T-cell (primary cell): ENCODE data around the gene TMEM240. TPM values are rescaled to one million over a fixed set of nuclear protein-coding genes. Genes with fewer than 3 reads are reported as not detected.
"Not testable (repeated sequence)": the region's sequence is repeated elsewhere in the genome, so short reads cannot be mapped to it uniquely, and the experiment has no call there.

Experiments used
- ATAC-seq, 4 experiments: fragments of 200-7000 bp in 3 of 4; fragments of 150-1000 bp in 1 of 4; cut with Tn5 transposase; replicated peaks in 1 of 4; 1 replicate in 3 of 4; 2 replicates in 1 of 4; pipeline ENCODE4 v1.10.0; 2021; ENCODE audit warnings: moderate library complexity in 3 of 4, mild to moderate bottlenecking in 2 of 4, moderate number of reproducible peaks in 1 of 4
- CTCF ChIA-PET, 2 donors: fragments of 300-600 bp; sonication (Branson Sonifier 250); formaldehyde crosslinking; loops; one replicate each; lab custom pipeline; 2022; ENCODE audit warnings: antibody characterized with exemption in 2 of 2; lab: Charles Lee
- POLR2A ChIA-PET, 2 donors: fragments of 300-600 bp; sonication (Branson Sonifier 250); formaldehyde crosslinking; loops; one replicate each; lab custom pipeline; 2022; ENCODE audit warnings: antibody characterized with exemption in 2 of 2; lab: Charles Lee
- DNase-seq, 35 experiments: peaks; one replicate each; pipeline versions ENCODE4 v3.0.0 to v3.0.0-alpha.2; 2013 to 2023
- H3K27ac ChIP-seq: one replicate; pipeline ENCODE4 v1.5.1; 2013; ENCODE audit warnings: low read length
- H3K27me3 ChIP-seq, 2 experiments: replicated peaks in 1 of 2; 1 replicate in 1 of 2; 2 replicates in 1 of 2; pipeline versions ENCODE4 v1.6.1 to v1.7.0; 2013; ENCODE audit warnings: low read length in 1 of 2, mixed read lengths in 1 of 2; ENCODE audit not compliant: control insufficient read depth in 2 of 2, insufficient read depth in 2 of 2; ENCODE audit errors: extremely low read depth in 1 of 2
- H3K36me3 ChIP-seq, 2 donors: 1 replicate in 1 of 2; 2 replicates in 1 of 2; pipeline versions ENCODE4 v1.6.1 to v1.7.0; 2013; ENCODE audit warnings: low read length in 1 of 2; ENCODE audit not compliant: control insufficient read depth in 2 of 2, insufficient read depth in 1 of 2; ENCODE audit errors: extremely low read depth in 1 of 2
- H3K4me1 ChIP-seq, 2 experiments: 1 replicate in 1 of 2; 2 replicates in 1 of 2; pipeline versions ENCODE4 v1.6.1 to v1.7.0; 2013; ENCODE audit warnings: low read length in 2 of 2, mixed read lengths in 1 of 2; ENCODE audit not compliant: insufficient read depth in 2 of 2, control insufficient read depth in 1 of 2; ENCODE audit errors: extremely low read depth in 1 of 2
- H3K4me3 ChIP-seq, 2 donors: 1 replicate in 1 of 2; 2 replicates in 1 of 2; pipeline versions ENCODE4 v1.5.1 to v1.7.0; 2013; ENCODE audit warnings: mild to moderate bottlenecking in 2 of 2, low read length in 1 of 2, moderate library complexity in 1 of 2; ENCODE audit not compliant: control insufficient read depth in 1 of 2; ENCODE audit errors: extremely low read depth in 1 of 2
- H3K9me3 ChIP-seq: 2 replicates; pipeline ENCODE4 v1.7.0; 2013
- H3K27ac Mint-ChIP-seq, 2 donors: one replicate each; pipeline ENCODE4 v1.8.0; 2020 to 2021; ENCODE audit warnings: mild to moderate bottlenecking in 2 of 2, mixed read lengths in 2 of 2
- H3K27me3 Mint-ChIP-seq, 2 donors: one replicate each; pipeline ENCODE4 v1.8.0; 2021 to 2022; ENCODE audit warnings: mixed read lengths in 2 of 2
- H3K36me3 Mint-ChIP-seq: one replicate; pipeline ENCODE4 v1.8.0; 2021; ENCODE audit warnings: mixed read lengths
- H3K4me1 Mint-ChIP-seq, 3 donors: one replicate each; pipeline ENCODE4 v1.8.0; 2020 to 2022; ENCODE audit warnings: mixed read lengths in 3 of 3, mild to moderate bottlenecking in 1 of 3
- H3K4me3 Mint-ChIP-seq, 3 donors: one replicate each; pipeline ENCODE4 v1.8.0; 2020 to 2022; ENCODE audit warnings: mild to moderate bottlenecking in 3 of 3, mixed read lengths in 3 of 3, moderate library complexity in 3 of 3
- H3K9me3 Mint-ChIP-seq, 3 donors: one replicate each; pipeline ENCODE4 v1.8.0; 2020 to 2022; ENCODE audit warnings: mixed read lengths in 3 of 3
- WGBS: methylation state at CpG from one replicate; pipeline ENCODE4 v1.1.5; 2013; ENCODE audit warnings: missing lambda C conversion rate; ENCODE audit not compliant: insufficient coverage; 5-methylcytosine and 5-hydroxymethylcytosine counted together
- total RNA-seq, 35 experiments: library from RNA in 6 of 35; stranded (reverse) in 6 of 35; fragments of 120-200 nt in 1 of 35; gene quantifications; one replicate each; pipeline versions ENCODE4 v1.2.1 to v1.2.4 and lab custom pipeline; 2013 to 2026

The TMEM240 gene
- total RNA-seq, 5 donors from 2014 or later (not counting 1 experiment from before 2014, with no cell fraction given), result 1.0 to 3.1 (median 1.4) TPM

DNA sequence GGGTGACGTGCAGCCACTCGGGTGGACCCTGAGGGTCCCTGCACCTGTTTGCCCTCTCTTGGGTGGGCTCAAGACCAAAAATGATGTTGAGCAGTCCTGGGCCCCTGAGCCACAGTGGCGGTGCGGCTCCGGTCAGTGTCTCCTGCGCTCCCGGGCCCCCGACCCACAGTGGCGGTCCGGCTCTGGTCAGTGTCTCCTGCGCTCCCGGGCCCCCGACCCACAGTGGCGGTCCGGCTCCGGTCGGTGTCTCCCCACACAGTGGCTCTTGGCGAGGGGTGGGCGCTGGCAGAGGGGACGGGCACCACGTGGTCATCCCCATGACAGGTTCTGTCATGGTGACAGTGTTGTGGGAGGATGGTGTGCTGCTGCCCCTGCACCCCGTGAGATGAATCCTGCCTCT, 46.1 kb downstream of the TMEM240 start:
- POLR2A ChIA-PET, H3K9me3 Mint-ChIP-seq, DNase-seq, H3K4me3 ChIP-seq, H3K27me3 Mint-ChIP-seq, H3K27ac Mint-ChIP-seq, H3K9me3 ChIP-seq, H3K27me3 ChIP-seq, H3K4me1 Mint-ChIP-seq, H3K4me1 ChIP-seq, H3K27ac ChIP-seq, ATAC-seq, H3K4me3 Mint-ChIP-seq, CTCF ChIA-PET: not testable (repeated sequence)
- WGBS, result 94% methylated on average over 12 of the region's 22 CpGs
- peaks cover 21 to 25% of the 10 kb centered on the region in 2 donors for H3K36me3 ChIP-seq
- H3K36me3 Mint-ChIP-seq, result peaks cover 42% of the 10 kb centered on the region

- Histone ChIP-seq H3K27me3 (no peaks in the 10 kb centered on the region), H3K9me3 (no peaks in the 10 kb centered on the region), H3K4me3 (no peak overlapping the region), H3K27ac (no peak overlapping the region), H3K36me3 (peaks cover 21 to 39% of the 10 kb centered on the region in 2 donors), H3K4me1 (no peaks in the 10 kb centered on the region)
- H3K4me1 Mint-ChIP-seq, result no peaks in the 10 kb centered on the region
- WGBS, result over 99% methylated on average over 8 of the region's 10 CpGs
- ATAC-seq (no peak), DNase-seq (no peak)
- H3K36me3 Mint-ChIP-seq, result peaks cover 42% of the 10 kb centered on the region
- no peak overlapping the region for H3K4me3 Mint-ChIP-seq
- ChIA-PET CTCF (no interaction called here), POLR2A (no interaction called here)
- peaks cover 0 to 8% (median 0%) of the 10 kb centered on the region in 3 donors for H3K9me3 Mint-ChIP-seq
- no peaks in the 10 kb centered on the region for H3K27me3 Mint-ChIP-seq
- H3K27ac Mint-ChIP-seq, result no peak overlapping the region
Measured at GRCh38 chr1:1491601-1492000, 48.8 kb downstream of the TMEM240 start.

GRCh38 chr1:1490633-1491230, 49.7 kb downstream of the TMEM240 start:
- peaks cover 42% of the 10 kb centered on the region for H3K36me3 Mint-ChIP-seq

GRCh38 chr1:1489861-1490260, 50.6 kb downstream of the TMEM240 start:
- H3K36me3 ChIP-seq, result peaks cover 17 to 33% of the 10 kb centered on the region in 2 donors
- Mint-ChIP-seq H3K4me3 (no peak overlapping the region), H3K27ac (no peak overlapping the region), H3K4me1 (no peaks in the 10 kb centered on the region), H3K9me3 (peaks cover 0 to 8% (median 0%) of the 10 kb centered on the region in 3 donors), H3K27me3 (no peaks in the 10 kb centered on the region), H3K36me3 (peaks cover 39% of the 10 kb centered on the region)
- no peaks in the 10 kb centered on the region for H3K27me3 ChIP-seq
- DNase-seq, result no peak
- no peak overlapping the region for H3K27ac ChIP-seq
- H3K4me1 ChIP-seq, result no peaks in the 10 kb centered on the region
- WGBS, result 93% methylated on average over 16 of the region's 19 CpGs
- H3K9me3 ChIP-seq, result no peaks in the 10 kb centered on the region
- CTCF ChIA-PET, result no interaction called here
- ATAC-seq, result no peak
- H3K4me3 ChIP-seq, result no peak overlapping the region
- POLR2A ChIA-PET, result no interaction called here

More at GRCh38 chr1:1490633-1491230, 49.7 kb downstream of the TMEM240 start:
- H3K9me3 ChIP-seq, result no peaks in the 10 kb centered on the region
- WGBS, result 98% methylated on average over 14 of the region's 25 CpGs
- no peaks in the 10 kb centered on the region for H3K27me3 ChIP-seq
- no peak overlapping the region for H3K27ac ChIP-seq
- ChIA-PET CTCF (no interaction called here), POLR2A (no interaction called here)
- no peak for ATAC-seq
- H3K9me3 Mint-ChIP-seq, result peaks cover 0 to 8% (median 0%) of the 10 kb centered on the region in 3 donors
- no peak overlapping the region for H3K4me3 Mint-ChIP-seq
- no peak for DNase-seq
- H3K4me1 Mint-ChIP-seq, result no peaks in the 10 kb centered on the region
- H3K27ac Mint-ChIP-seq, result no peak overlapping the region
- no peaks in the 10 kb centered on the region for H3K4me1 ChIP-seq
- no peak overlapping the region for H3K4me3 ChIP-seq
- H3K27me3 Mint-ChIP-seq, result no peaks in the 10 kb centered on the region
- peaks cover 21 to 37% of the 10 kb centered on the region in 2 donors for H3K36me3 ChIP-seq

GRCh38 chr1:1489231-1489630, 51.2 kb downstream of the TMEM240 start:
- H3K36me3 Mint-ChIP-seq, result peaks cover 34% of the 10 kb centered on the region
- no peaks in the 10 kb centered on the region for H3K4me1 ChIP-seq
- ChIA-PET CTCF (no interaction called here), POLR2A (no interaction called here)
- H3K27ac ChIP-seq, result no peak overlapping the region
- H3K27ac Mint-ChIP-seq, result no peak overlapping the region
- WGBS, result 98% methylated on average over 15 of the region's 16 CpGs
- no peak for ATAC-seq
- no peaks in the 10 kb centered on the region for H3K9me3 ChIP-seq
- no peaks in the 10 kb centered on the region for H3K4me1 Mint-ChIP-seq
- H3K4me3 ChIP-seq, result no peak overlapping the region
- H3K9me3 Mint-ChIP-seq, result peaks cover 0 to 8% (median 0%) of the 10 kb centered on the region in 3 donors
- H3K4me3 Mint-ChIP-seq, result no peak overlapping the region
- no peaks in the 10 kb centered on the region for H3K27me3 Mint-ChIP-seq
- DNase-seq, result no peak
- no peaks in the 10 kb centered on the region for H3K27me3 ChIP-seq
- peaks cover 17 to 36% of the 10 kb centered on the region in 2 donors for H3K36me3 ChIP-seq

DNA sequence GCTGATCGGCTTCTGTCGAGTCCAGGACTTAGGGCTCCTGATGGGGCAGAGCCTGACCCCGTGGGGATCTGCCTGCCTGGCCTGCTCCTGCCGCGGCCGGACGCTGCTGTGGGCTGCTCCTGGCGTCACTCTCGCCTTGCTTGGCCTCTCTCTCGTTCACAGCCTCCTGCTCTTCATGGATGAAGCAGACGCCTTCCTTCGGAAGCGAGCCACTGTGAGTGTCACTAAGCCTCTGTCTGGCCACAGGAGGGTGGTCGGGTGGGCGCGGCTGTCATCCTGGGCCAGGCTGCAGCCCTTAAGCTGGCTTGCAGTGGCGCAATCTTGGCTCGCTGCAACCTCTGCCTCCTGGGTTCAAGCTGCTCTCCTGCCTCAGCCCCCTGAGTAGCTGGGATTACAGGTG, 52.7 kb downstream of the TMEM240 start:
- DNase-seq (no peak), ATAC-seq (no peak)
- CTCF ChIA-PET, result no interaction called here
- H3K4me1 Mint-ChIP-seq, result no peaks in the 10 kb centered on the region
- POLR2A ChIA-PET, result no interaction called here
- H3K9me3 ChIP-seq, result no peaks in the 10 kb centered on the region
- H3K4me3 Mint-ChIP-seq, result no peak overlapping the region
- H3K27ac ChIP-seq, result no peak overlapping the region
- peaks cover 22 to 46% of the 10 kb centered on the region in 2 donors for H3K36me3 ChIP-seq
- H3K9me3 Mint-ChIP-seq, result no peaks in the 10 kb centered on the region
- peaks cover 23% of the 10 kb centered on the region for H3K36me3 Mint-ChIP-seq
- 98% methylated on average over 16 of the region's 18 CpGs for WGBS
- no peak overlapping the region for H3K27ac Mint-ChIP-seq
- H3K4me3 ChIP-seq, result no peak overlapping the region
- H3K27me3 ChIP-seq, result no peaks in the 10 kb centered on the region
- no peaks in the 10 kb centered on the region for H3K27me3 Mint-ChIP-seq
- H3K4me1 ChIP-seq, result no peaks in the 10 kb centered on the region
